Stimulated activated CD4-positive, alpha-beta T cell treated with anti-CD3 and anti-CD28 coated beads, Interleukin-15, amount 100 ng/mL, for 48 hours (primary cell): ENCODE measurements around the gene UBE4B.
"Not testable (repeated sequence)": the region's sequence is repeated elsewhere in the genome, so short reads cannot be mapped to it uniquely, and the experiment has no call there.

Experiments used
- DNase-seq, 2 donors: peaks; one replicate each; pipeline ENCODE4 v3.0.0-alpha.2; 2020; ENCODE audit warnings: low read depth in 2 of 2

Gene UBE4B

GRCh38 chr1:10210841-10211804 is 178.4 kb downstream of the UBE4B start:
- peak in 1 of 2 donors; percentile 25 for DNase-seq

- DNase-seq: no peak
Measured at GRCh38 chr1:10211805-10212410, 179.2 kb downstream of the UBE4B start.

- DNase-seq: no peak
Measured at GRCh38 chr1:10212476-10212875, 179.7 kb downstream of the UBE4B start.

GRCh38 chr1:10213186-10213705 is 180.5 kb downstream of the UBE4B start:
- DNase-seq: no peak

GRCh38 chr1:10216090-10216749 is 183.5 kb downstream of the UBE4B start:
- no peak for DNase-seq

GRCh38 chr1:10217748-10218441 is 185.1 kb downstream of the UBE4B start:
- DNase-seq: no peak

- DNase-seq: no peak
Measured at GRCh38 chr1:10220200-10220599, 187.4 kb downstream of the UBE4B start.

GRCh38 chr1:10220657-10221056 is 187.9 kb downstream of the UBE4B start:
- DNase-seq: not testable (repeated sequence)

GRCh38 chr1:10225573-10225972 is 192.8 kb downstream of the UBE4B start:
- DNase-seq: no peak

- DNase-seq: no peak
Measured at GRCh38 chr1:10228528-10228927, 195.8 kb downstream of the UBE4B start.

- no peak for DNase-seq
Measured at GRCh38 chr1:10229903-10230302, 197.1 kb downstream of the UBE4B start.
